A549 (cell line): ENCODE data around the gene C1orf50.

ENCODE experiments used
- BCL3 ChIP-seq: fragments of >200 bp; sonication (Bioruptor Twin); formaldehyde crosslinking; IDR thresholded peaks from 3 replicates; pipeline ENCODE4 v1.6.1; 2016
- CHD2 ChIP-seq: fragments of 150-350 bp; IDR thresholded peaks from 2 replicates; pipeline ENCODE4 v1.6.1; 2014; ENCODE audit warnings: low read length; ENCODE audit not compliant: partially characterized antibody
- CHD4 ChIP-seq: fragments of 200-600 bp; sonication (generic); IDR thresholded peaks from 2 replicates; pipeline ENCODE4 v1.6.1; 2016; ENCODE audit warnings: antibody characterized with exemption, mild to moderate bottlenecking, borderline replicate concordance
- CTCF ChIP-seq: fragments of >200 bp; sonication (Bioruptor Twin); formaldehyde crosslinking; IDR thresholded peaks from 3 replicates; pipeline ENCODE4 v1.5.1; 2016
- E2F6 ChIP-seq: IDR thresholded peaks from 2 replicates; pipeline ENCODE4 v1.6.1; 2012; ENCODE audit warnings: low read depth, borderline replicate concordance
- ELK1 ChIP-seq: fragments of 150-350 bp; IDR thresholded peaks from 2 replicates; pipeline ENCODE4 v1.6.1; 2014; ENCODE audit warnings: low read depth, mild to moderate bottlenecking, low read length
- EP300 ChIP-seq, 2 experiments: fragments of >200 bp; sonication (Bioruptor Twin); formaldehyde crosslinking; IDR thresholded peaks; 2 replicates in 1 of 2; 3 replicates in 1 of 2; pipeline ENCODE4 v1.6.1; 2016 to 2017
- KDM1A ChIP-seq: fragments of 200-600 bp; sonication (generic); IDR thresholded peaks from 2 replicates; pipeline ENCODE4 v1.6.1; 2016; ENCODE audit warnings: low read depth, mild to moderate bottlenecking
- POLR2AphosphoS2 ChIP-seq: conservative IDR thresholded peaks from 2 replicates; pipeline ENCODE4 v1.6.1; 2012; ENCODE audit warnings: low read length, improper control_type of control experiment, inconsistent platforms
- RCOR1 ChIP-seq: fragments of 150-350 bp; IDR thresholded peaks from 2 replicates; pipeline ENCODE4 v1.6.1; 2014; ENCODE audit warnings: antibody characterized with exemption, low read length, low read depth
- RFX5 ChIP-seq: fragments of 450-650 bp; IDR thresholded peaks from 2 replicates; pipeline ENCODE4 v1.7.1; 2014; ENCODE audit warnings: antibody characterized with exemption, mild to moderate bottlenecking, moderate library complexity
- SREBF2 ChIP-seq: fragments of 450-650 bp; IDR thresholded peaks from 2 replicates; pipeline ENCODE4 v1.6.1; 2014; ENCODE audit warnings: mild to moderate bottlenecking, moderate library complexity
- ZC3H11A ChIP-seq: fragments of 450-650 bp; IDR thresholded peaks from 2 replicates; pipeline ENCODE4 v1.6.1; 2014; ENCODE audit warnings: antibody characterized with exemption, mild to moderate bottlenecking
- ZFP36 ChIP-seq: fragments of 450-650 bp; IDR thresholded peaks from 2 replicates; pipeline ENCODE4 v1.6.1; 2014; ENCODE audit warnings: borderline replicate concordance; ENCODE audit not compliant: partially characterized antibody

- TF ChIP-seq E2F6 (no peak), CTCF (no peak), CHD2 (no peak), RCOR1 (no peak), RFX5 (no peak), KDM1A (no peak), BCL3 (no peak), SREBF2 (no peak), CHD4 (no peak), ZFP36 (no peak), EP300 (IDR thresholded peaks at IDR 0.05) (no peak), ZC3H11A (no peak), POLR2AphosphoS2 (no peak), ELK1 (no peak)
These were observed 5.5 kb upstream of the C1orf50 start for GRCh38 chr1:42761567-42761966.
